RPMI8226 (cell line): ENCODE data around the gene RAB9B.
A peak's percentile ranks its signal among the peaks of the same experiment; 100 is the strongest.
"Not testable (repeated sequence)": the region's sequence is repeated elsewhere in the genome, so short reads cannot be mapped to it uniquely, and the experiment has no call there.

ENCODE experiments used
- DNase-seq: peaks from one replicate; pipeline ENCODE4 v3.0.0-alpha.2; 2015

RAB9B gene, protein sequence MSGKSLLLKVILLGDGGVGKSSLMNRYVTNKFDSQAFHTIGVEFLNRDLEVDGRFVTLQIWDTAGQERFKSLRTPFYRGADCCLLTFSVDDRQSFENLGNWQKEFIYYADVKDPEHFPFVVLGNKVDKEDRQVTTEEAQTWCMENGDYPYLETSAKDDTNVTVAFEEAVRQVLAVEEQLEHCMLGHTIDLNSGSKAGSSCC

DNA sequence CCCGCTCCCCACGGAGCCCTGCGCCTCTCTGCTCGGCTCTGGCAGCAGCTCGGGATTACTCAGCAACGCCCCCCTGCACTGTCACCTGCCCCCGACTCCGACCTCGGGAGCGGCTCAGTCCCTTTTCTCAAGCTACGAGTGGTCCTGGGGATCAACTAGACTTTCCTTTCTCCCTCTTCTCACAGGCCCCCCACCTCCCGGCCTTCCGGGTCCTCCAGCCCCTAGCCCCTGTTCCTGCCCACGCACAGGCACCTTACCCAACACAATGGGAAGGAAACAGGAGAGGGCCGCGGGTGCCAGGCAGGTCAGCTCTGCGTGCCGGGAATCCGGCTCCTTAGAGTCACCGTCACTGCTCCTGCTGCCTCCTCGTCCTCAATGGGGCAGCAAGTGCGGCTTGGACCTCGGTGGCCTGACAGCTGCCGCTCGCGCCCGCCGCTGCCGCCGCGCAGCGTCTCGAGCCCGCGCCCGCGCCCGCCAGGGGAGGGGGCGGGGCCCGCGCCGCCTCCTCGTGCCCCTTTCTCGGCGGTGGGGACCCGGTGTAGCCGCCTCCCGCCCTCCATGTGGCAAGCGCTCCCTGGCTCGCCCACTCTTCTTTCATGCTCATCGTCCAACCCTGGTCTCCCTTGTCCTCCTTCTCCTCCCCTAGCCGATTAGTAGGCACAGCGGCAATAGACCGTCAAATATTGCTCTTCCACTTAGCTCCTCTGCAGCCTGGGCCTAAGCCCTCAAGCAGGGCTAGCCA lies at the start of gene RAB9B:
Gene RAB9B (minus strand): TSS at position 455 of the 742 bp plus-strand sequence. CDS start 6,473 bp downstream, outside the sequence.
- DNase-seq = no peak

DNA sequence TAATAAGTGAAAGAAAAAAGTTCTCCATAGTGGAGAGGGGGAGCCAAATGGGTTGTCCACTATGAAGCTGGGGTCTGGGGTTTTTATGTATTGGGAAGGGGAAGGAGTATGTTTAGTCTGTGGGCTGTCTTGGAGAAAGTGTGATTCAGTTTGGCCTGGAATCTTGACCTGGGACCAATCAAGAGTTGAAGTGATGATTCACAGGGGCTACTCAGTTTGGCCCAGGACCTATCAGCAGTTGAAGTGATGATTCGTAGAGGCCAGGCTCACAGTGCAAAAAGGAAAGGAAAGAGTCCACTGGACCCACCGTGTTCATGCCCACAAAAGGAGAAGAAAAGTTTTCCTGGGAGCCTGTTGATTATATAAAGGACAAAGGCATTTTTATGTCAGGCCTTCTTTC lies 47.3 kb upstream of the RAB9B start:
- no peak for DNase-seq

DNA sequence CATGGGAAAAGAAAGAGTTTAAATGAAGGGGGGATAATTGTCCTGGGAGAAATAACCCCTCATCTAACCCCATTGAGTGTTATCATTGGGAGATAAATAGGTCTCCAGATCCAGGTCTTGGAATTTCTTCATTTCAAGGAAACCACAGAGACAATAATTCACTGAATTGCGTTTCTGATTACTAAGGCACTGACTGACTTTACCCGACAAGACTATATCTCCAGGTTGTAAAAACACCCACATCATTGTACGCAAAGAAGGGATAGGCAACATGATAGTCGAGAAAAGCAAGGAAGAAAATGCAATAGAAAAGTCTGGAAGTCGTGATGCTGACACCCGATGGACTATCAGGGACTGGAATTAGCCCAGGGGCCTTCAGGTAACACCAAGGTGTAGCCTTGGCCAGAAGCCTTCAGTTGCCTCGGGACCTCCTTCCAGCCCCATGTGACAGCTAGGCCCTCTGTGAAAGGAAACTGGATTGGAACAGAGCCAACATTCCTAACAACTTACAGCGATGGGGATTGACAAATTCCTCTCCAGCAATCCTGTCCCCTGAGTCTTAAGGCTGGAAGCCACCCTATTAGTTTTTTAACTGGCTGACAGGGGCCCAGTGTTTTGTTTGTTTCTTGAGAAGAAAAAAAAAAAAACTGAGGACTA lies 46.5 kb upstream of the RAB9B start:
- no peak for DNase-seq

DNA sequence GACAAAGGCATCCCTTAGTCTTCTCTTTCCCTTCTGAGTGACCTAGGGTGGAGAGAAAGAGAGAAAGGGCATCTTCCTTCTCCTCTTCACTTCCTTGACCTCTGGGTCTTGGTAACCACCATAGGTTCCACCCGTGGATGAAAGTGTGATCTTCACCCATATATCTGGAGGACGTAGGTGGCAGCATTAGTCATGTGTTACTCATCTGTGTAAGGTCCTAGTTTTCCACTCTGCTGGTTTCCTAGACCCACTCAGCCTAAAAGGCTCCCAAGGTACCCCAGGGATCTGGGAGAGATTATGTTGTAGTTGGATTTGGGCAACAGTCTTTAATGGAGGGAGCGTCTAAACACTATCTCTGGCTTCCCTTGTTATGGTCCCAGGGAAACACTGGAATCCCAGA lies 45.5 kb upstream of the RAB9B start:
- no peak for DNase-seq

DNA sequence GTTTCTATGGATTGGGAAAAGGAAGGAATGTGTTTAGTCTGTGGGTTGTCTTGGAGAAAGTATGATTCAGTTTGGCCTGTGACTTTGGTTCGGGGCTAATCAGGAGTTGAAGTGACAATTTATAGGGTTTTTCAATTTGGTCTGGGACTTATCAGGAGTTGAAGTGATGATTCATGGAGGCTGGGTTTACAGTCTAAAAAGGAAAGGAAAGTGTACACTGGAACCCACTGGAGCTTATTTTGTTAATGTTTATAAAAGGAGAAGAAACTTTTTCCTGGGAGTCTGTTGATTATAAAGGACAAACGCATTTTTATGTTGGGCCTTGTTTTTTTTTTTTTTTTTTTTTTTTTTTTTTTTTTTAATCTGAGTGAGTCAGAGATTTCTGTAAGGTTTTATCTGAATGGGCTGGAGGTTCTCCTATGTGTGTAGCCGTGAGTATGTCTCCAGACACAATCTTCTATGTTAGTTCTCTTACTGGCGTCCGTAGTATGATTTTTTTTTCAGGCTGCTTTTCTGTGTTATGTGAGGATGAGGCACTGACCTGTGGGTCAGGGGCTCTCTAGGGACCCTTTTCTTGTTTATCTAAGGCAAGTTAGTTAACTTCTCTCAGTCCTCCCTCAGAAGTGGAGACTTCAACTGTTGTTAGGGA lies 33.0 kb upstream of the RAB9B start:
- no peak for DNase-seq

DNA sequence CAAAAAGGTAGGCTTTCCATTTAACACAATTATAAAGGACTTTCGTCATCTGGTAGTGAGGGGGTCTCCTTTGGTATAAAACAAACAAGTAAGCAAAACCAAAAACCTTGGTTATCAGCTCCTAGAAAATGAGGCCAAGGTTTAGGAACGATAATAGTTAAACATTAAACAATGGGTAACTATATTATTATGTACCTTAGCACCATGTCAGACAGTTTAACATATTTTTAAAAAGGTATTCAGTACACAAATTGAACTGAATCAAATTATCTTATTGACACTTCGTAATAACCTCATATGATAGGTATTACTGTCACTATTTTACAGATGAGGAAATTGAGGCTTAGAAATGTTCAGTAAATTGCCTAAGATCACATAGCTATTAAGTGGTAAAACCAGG lies 32.1 kb upstream of the RAB9B start:
- no peak for DNase-seq

DNA sequence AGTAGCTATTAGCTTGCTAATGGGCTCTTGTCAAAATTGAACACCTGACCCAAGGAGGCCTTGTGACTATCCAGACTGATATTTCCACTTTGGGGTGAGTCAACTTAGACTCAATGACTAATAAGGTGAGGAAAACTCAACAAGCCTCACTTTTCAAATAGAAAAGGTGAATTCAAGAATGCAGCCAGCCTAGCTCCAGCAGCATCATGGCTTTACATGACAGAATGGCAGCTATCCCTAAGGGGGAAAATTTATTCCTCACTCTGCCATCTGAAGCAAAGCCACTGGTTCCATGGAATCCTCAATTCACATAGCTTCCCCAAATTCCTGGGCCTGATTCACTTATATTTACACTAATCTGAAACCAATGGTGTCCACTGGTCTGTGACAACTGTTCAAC lies 29.1 kb upstream of the RAB9B start:
- no peak for DNase-seq

DNA sequence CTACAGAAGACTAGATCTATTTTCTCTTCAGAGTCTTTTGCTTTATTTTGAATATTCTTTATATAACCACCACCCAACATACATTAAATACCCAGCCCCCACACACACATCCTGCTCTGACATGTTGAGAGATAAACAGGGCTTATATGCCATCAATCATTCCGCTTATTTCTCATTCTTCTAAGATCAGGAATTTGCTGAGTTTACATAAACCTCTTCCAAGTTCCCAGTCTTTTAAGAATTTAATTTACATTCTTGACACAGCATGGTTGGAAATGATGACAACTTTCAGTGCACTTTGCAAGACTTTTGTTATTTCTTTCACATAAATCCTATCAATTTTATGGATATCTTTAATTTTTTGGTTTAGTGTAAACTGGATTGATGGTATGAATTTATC lies 17.5 kb upstream of the RAB9B start:
- DNase-seq = no peak

DNA sequence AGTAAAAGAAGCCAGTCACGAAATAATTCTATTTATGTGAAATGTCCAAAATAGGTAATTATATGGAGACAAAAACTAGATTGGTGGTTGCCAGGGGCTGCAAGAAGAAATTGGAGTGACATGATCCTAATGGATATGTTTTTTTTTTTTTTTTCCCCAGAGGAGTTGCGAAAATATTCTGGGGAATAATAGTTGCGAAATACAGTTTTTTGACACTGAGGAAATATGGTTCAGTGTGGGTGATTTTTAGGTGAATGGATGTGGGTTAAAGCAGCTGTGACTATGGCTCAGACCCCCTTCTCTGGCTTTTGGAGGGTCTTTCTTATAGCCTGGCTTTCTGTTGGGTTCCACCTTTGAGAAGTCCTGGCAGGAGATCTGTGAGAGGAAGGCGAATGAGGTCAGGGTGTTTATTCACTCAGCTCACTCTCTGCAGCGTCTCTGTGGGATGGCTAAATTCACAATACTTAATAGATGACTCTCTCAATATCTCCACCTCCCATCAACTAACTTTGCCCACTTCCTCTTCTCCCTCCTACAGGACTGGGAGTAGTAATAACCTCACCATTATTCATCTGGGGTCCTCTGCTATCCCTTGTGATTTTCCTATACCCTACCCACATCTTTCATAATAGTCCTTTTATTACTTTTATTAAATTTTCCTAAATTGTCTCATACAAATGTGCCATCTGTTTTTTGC lies 15.3 kb upstream of the RAB9B start:
- no peak for DNase-seq

DNA sequence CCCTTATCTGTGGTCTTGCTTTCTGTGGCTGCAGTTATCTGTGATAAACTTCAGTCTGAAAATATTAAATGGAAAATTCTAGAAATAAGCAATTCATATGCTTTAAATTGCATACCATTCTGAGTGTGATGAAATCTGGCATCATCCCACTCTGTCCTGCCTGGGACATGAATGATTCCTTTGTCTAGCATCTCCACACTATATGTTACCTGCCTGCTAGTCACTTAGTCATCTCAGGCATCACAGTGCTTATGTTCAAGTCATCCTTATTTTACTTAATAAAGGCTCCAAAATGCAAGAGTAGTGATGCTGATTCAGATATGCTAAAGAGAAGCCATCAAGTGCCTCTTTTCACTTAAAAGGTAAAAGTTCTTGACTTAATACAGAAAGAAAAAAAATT lies 14.3 kb upstream of the RAB9B start:
- DNase-seq = no peak

DNA sequence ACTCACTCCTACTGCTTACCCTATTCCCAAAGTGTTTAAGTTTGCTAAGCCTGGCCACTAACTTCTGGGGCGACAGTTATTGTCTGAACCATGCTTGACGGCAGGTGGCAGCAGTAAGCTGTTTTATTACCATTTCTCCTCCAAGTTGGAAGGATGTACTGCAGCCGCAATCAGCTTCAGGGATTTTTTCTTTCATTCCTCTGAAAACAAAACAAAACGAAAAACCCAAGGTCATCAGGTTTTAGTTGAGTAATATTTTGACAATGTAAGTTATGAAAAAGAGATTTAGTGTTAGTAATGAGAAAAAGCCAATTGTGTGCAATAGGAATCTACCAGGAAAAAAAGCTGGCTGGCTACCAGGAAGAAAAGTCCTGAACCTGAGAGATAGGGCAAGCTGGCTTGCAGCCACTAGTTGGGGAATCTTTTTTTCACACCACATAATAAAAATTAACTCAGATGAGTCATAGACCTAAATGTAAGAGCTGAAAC lies 13.2 kb upstream of the RAB9B start:
- DNase-seq = peak; percentile 53

DNA sequence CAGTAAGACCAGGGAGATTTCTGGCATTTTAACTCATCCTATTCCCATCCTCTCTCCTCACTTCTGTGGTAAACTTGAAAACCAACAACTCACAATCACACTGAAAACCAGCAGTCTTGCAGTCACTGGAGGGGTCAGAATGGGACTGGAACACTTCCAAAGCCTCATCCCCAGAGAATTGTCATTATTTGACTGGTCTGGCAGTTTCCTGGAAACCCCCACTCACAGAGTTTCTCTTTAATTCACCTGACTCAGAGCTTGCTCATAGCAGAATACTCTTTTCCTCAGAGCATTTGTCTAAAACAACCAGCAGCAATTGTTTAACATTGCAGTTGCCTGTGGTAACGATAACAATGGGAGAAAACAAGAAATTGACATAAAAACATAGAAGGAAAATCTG lies 7.3 kb upstream of the RAB9B start:
- DNase-seq = no peak

DNA sequence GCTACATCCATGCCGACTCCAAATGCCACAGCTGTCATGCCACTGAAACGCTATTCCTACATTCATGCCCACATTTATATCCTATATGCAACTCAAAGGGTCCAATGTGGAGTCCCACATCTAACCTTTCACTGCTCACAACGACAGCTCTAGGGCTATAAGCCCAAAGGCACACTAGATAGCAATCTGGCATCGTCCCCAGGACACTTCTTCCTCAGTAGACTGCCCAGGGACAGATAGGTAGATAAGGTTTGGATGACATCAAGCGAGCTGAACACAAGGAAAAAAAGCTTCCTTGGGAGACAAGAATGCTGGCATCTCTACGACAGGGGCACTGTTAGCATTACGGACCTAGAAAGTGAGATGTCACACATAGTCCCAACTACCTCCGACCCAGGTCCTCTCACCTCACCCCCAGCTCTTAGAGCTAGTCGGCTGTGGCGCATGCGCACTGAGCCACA lies 685 bp downstream of the RAB9B start:
- DNase-seq = peak; percentile 7

DNA sequence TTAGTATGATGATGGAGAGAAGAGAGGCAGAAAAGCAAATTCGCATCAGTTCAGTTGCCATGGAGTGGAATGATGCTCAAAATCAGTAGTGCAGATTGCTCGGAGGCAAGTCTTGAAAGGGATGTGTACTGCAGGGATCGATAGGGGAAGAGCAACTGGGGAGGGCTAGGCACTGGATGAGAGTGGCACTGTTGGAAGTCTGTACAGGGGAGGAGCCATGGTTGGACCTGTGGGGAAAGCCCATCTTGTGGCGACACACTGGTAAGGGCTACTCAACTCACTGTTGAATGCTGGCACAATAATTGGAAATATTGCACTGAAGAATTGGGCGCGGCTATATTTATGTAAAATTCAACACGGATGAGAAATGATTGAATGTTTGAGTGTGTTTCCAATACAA lies 1.2 kb downstream of the RAB9B start:
- no peak for DNase-seq

DNA sequence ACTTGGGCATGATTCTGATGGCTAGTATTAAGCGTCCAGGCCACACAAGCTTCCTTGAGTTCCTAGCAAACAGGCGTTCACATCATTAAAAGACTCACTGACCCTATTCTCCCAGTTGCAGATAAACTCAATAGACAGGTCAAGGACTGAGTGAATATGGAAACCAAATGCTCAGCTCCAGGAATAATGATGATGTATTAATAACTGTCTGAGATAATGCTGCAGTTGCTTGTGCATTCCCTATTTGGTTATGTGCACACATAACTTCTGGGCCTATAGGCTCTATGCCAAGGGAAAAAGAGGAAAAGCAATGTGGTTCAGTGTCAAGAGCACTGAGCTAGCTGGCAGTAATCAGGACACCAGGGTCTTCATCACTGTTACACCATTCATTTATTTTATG lies 3.5 kb downstream of the RAB9B start:
- no peak for DNase-seq

DNA sequence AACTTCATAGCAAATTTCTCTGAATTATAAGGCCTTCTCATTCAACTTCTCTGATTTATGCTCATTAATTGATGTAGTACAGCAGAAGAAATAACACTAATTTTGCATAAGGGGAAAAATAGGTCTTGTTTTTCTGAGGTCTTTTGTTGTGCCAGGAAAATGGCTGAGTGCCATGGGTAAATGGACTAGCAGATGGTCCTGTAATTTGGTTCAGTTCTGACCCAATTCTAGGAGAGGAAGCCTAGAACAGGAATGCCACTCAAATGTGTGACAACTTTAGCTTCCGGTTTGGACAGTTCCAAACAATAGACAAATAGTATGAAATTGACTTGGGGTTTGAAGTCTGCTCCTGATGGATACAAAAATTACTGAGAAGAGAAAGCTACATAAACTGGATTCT lies 6.2 kb downstream of the RAB9B start:
- no peak for DNase-seq

DNA sequence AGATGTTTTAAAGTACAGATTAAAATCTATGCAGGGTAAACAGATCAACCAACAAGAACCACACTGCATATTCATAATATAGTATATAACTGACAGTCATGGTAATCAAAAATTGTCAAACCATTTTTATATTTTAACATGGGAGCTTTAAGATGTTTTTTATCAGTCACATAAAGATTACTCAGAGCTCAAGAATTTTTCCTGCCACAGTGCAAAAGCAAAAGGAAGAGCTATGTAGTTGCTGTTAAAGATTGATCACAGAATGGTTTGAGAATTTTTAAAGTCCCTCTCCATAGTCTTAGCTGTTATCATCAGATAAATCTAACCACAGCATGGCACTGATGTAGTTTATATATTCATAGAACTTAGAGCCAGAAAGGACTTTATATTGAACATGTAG lies 8.5 kb downstream of the RAB9B start:
- DNase-seq = no peak

DNA sequence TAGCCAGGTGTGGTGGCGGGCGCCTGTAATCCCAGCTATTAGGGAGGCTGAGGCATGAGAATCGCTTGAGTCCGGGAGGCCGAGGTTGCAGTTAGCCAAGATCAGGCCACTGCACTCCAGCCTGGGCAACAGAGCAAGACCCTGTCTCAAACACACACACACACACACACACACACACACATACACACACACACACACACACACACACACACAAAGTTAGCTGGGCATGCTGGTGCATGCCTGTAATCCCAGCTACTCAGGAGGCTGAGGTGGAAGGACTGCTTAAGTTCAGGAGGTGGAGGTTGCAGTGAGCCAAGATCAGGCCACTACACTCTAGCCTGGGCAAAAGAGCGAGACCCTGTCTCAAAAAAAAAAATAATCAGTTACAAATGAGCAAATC lies 11.3 kb downstream of the RAB9B start:
- not testable (repeated sequence) for DNase-seq

DNA sequence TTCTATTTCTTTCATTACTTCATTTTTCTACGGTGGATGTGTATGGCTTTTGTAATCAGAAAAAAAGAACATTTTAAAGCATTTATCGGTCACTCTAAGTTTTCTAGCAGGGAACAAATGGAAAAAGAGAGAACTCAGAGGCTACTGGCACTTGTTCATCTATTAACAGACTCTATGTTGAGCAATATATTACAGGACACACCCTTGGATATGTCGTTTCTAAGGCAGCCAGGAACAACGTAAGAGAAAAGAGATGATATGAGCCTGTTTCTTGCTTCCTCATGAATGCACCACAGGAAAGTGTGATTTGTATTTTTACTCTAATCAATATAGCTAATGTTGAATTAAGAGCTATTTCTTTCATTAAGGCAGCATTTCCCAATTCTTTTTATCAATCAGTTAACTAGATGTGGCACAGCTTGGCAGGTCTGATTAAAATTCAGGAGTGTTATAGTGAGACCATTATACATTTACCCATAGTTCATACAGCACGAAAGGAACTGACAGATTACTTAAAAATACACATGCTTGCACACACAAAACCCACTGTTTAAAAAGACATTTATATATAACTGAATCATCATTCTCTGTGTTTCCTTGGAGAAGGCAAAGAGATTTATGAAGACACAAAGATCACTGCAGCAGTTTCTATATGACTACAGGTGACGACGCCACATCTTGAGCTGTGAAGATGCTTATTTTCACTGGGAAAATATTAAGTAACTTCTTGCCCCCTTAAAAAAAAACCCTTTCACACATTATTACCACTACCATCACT lies 13.0 kb downstream of the RAB9B start:
- no peak for DNase-seq

DNA sequence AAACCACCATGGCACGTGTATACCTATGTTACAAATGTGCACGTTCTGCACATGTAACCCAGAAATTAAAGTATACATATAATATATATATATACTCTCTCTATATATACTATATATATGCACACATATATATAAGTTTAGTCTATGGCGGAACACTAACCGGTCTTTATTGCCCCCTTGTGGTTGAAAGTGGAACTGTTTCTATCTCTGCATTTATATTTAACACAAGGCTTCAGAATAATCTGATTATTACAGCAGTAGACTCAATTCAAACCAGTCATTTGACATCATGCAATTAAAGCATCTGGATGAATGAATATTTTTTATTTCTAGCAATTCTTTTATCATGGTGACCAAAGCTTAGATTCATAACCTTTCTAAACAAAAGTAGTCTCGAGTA lies 14.6 kb downstream of the RAB9B start:
- peak; percentile 70 for DNase-seq

DNA sequence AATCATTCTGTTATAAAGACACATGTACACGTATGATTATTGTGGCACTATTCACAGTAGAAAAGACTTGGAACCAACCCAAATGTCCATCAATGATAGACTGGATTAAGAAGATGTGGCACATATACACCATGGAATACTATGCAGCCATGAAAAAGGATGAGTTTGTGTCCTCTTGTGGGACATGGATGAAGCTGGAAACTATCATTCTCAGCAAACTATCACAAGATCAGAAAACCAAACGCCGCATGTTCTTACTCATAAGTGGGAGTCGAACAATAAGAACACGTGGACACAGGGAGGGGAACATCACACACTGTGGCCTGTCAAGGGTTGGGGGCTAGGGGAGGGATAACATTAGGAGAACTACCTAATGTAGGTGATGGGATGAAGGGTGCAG lies 15.0 kb downstream of the RAB9B start:
- DNase-seq = not testable (repeated sequence)

DNA sequence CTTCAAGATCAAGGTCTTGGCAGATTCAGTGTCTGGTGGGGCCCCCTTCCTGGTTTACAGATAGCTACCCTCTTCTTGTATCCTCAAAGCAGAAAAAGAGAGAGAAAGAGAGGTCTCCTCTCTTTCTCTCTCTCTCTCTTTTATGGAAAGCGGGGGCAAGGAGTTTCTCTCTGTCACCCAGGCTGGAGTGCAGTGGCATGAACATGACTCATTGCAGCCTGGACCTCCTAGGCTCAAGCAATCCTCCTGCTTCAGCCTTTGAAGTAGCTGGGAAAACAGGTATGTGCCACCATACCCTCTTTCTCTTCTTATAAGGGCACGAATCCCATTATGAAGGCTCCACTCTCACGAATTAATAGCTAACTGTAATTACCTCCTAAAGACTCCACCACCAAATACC lies 20.2 kb downstream of the RAB9B start:
- no peak for DNase-seq
